Esophagus squamous epithelium (tissue), 5 donors: ENCODE results near the gene RAVER1. TPM values are rescaled to one million over a fixed set of nuclear protein-coding genes. Genes with fewer than 3 reads are reported as not detected.

Experiments used
- DNase-seq: peaks from one replicate; lab custom pipeline; 2025; lab: John Stamatoyannopoulos, UW
- H3K27ac ChIP-seq, 4 donors: fragments of 200-600 bp; sonication (generic); one replicate each; pipeline ENCODE4 v1.5.1; 2016 to 2019; ENCODE audit warnings: mild to moderate bottlenecking in 1 of 4
- H3K27me3 ChIP-seq, 4 donors: fragments of 200-600 bp; sonication (generic); 1 replicate in 3 of 4; 2 replicates in 1 of 4; pipeline versions ENCODE4 v1.5.1 to v1.6.0; 2017 to 2021; ENCODE audit warnings: antibody characterized with exemption in 1 of 4
- H3K36me3 ChIP-seq, 3 donors: fragments of 200-600 bp; sonication (generic); one replicate each; pipeline ENCODE4 v1.5.1; 2016 to 2019
- H3K4me1 ChIP-seq, 3 donors: fragments of 200-600 bp; sonication (generic); one replicate each; pipeline ENCODE4 v1.5.1; 2017 to 2019
- H3K4me3 ChIP-seq, 4 donors: fragments of 200-600 bp; sonication (generic); 1 replicate in 3 of 4; 2 replicates in 1 of 4; pipeline ENCODE4 v1.5.1; 2016 to 2019; ENCODE audit warnings: mild to moderate bottlenecking in 2 of 4, moderate library complexity in 1 of 4
- H3K9me3 ChIP-seq, 3 donors: fragments of 200-600 bp; sonication (generic); one replicate each; pipeline ENCODE4 v1.5.1; 2016 to 2019
- CTCF ChIP-seq, 6 experiments: fragments of 450-650 bp in 4 of 6; fragments of 200-600 bp in 2 of 6; sonication (generic) in 2 of 6; IDR thresholded peaks; one replicate each; pipeline ENCODE4 v1.5.1; 2016 to 2019; ENCODE audit warnings: antibody characterized with exemption in 6 of 6, mild to moderate bottlenecking in 4 of 6, moderate library complexity in 4 of 6
- POLR2A ChIP-seq, 4 donors: fragments of 450-650 bp; IDR thresholded peaks; one replicate each; pipeline ENCODE4 v1.6.1; 2017; ENCODE audit warnings: antibody characterized with exemption in 4 of 4, mild to moderate bottlenecking in 4 of 4, moderate library complexity in 3 of 4
- WGBS, 2 donors: methylation state at CpG; one replicate each; pipeline ENCODE4 v1.1.5; 2018; 5-methylcytosine and 5-hydroxymethylcytosine counted together
- intact Hi-C: fragments of 100-400 bp; cut with DNase I; formaldehyde crosslinking; loops from one replicate; pipeline ENCODE4 v1.15.0; 2022
- total RNA-seq, 4 donors: library from RNA; depleted of rRNA; stranded (reverse); fragments of >200 nt; gene quantifications; one replicate each; pipeline ENCODE4 v1.1.0, GENCODE V29; 2016
- donor health status: DM: yes; HTN: yes; CAD: no.

The RAVER1 gene
- total RNA-seq, 4 donors from 2014 or later: 13.8 to 26.8 (median 19.7) TPM

DNA sequence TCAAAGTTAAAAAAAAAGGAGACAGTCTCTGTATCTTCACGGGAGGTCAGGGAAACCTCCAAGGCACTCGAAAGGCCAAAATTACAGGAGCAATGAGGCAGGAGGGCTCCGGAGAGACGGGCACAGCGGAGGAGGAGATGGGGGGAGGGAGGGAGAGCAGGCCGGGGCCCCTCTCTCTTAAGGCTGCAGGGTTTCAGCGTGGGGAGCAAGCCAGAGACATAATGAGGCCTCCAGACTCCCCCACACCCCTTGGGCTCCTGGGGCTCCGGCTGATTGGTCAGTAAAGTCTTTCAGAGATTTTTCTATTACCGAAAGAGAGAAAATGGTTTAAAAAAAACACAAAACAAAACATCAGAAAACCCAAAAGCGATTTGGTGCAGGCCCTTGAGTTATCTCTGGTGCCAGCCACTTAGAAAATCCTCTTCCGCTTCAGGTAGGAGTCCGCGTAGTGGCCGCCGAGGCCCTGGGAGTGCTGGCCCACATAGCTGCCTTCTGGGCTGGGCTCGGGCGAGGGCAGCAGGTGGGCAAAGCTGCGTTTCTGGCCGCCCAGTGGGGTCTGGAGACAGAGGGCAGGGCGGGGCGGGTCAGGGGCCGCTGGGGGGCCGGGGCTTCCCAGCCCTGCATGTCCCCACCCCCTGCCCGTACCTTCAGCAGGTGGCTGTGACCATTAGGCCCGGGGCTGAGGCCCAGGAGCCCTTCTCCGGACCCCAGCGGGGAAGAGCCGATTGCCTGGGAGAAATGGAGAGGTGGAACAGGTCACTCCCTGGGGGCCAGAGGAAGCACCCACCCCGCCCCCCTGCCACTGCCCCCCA lies 16.1 kb downstream of the RAVER1 start:
- Histone ChIP-seq H3K27me3 (no peaks in the 10 kb centered on the region), H3K9me3 (no peaks in the 10 kb centered on the region), H3K4me3 (no peak overlapping the region), H3K27ac (no peak overlapping the region), H3K4me1 (peaks cover 6 to 20% (median 13%) of the 10 kb centered on the region in 3 donors), H3K36me3 (peaks cover 13 to 59% (median 34%) of the 10 kb centered on the region in 3 donors)
- no peak for DNase-seq
- intact Hi-C loops: no loop called here
- TF ChIP-seq POLR2A (IDR thresholded peaks at IDR 0.05) (no peak), CTCF (IDR thresholded peaks at IDR 0.05) (no peak)
- WGBS, 2 donors: 75% methylated on average over 13 to 14 of the region's 29 CpGs

- WGBS, 2 donors: 63 to 66% methylated on average over 7 to 11 of the region's 19 CpGs
- DNase-seq: no peak
- H3K36me3 ChIP-seq: peaks cover 11 to 51% (median 26%) of the 10 kb centered on the region in 3 donors
Measured at GRCh38 chr19:10316229-10317044, 16.9 kb downstream of the RAVER1 start.

DNA sequence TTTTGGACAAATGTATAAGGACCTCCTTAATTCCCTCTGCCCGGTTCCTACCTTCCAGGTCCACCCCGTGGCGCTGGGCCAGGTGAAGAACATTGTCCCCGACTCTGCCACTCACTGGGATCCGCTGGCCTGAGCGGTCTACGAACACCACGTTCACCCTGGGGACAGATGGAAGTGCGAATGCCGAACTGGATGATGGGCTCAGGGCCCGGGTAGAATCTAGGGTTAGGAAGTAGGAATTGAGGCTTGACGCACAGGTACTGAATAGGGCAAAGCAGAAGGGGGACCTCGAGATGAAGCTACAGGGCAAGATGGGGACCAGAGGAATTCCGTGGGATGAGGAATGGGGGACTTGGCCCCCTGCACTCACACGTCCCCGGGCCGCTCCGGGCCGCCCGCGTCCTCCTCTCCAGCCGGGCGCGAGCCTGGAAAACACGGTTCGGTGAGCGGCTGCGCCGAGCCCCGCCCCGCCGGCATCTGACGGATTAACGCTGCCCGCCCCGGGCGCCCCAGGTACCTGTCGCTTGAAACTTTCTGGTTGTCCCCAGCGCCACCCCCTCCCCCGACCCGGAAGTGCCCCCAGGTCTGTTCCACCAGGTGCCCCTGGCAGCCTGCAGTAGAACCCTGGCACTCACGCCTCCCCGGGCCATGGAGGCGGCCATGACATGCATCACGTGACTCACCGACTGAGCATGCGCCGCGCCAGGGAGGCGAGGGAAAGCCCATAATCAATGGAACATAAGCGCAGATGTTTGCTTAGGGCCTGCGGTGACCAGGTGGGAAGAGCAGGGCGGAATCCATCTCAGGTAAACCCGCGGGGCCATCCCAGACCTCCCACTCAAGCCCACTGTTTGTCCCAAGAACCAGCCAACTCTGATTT lies 17.8 kb downstream of the RAVER1 start, which contains the start of gene FDX2:
Gene FDX2 (minus strand): TSS at position 681 of the 880 bp plus-strand sequence. CDS start 19 bp downstream, at position 662.
- DNase-seq: no peak
- Histone ChIP-seq H3K4me3 (peak within 1 kb of the TSS; percentile 66 to 92 (median 84)), H3K27ac (peak within 1 kb of the TSS; percentile 62 to 80 (median 74)), H3K36me3 (peaks cover 11 to 47% (median 17%) of the 10 kb centered on the region in 3 donors), H3K27me3 (no peaks in the 10 kb centered on the region), H3K4me1 (peaks cover 6 to 20% (median 13%) of the 10 kb centered on the region in 3 donors), H3K9me3 (no peaks in the 10 kb centered on the region)
- WGBS, 2 donors: 1 to 4% methylated on average over 17 to 37 of the region's 55 CpGs
- TF ChIP-seq POLR2A (IDR thresholded peaks at IDR 0.05): no peak
- peak in 1 of 6 experiments; percentile 26 for TF ChIP-seq CTCF (IDR thresholded peaks at IDR 0.05)
- intact Hi-C loops: no loop called here

More at GRCh38 chr19:10316229-10317044, 16.9 kb downstream of the RAVER1 start:
- Histone ChIP-seq H3K9me3 (no peaks in the 10 kb centered on the region), H3K27me3 (no peaks in the 10 kb centered on the region), H3K4me3 (peak overlapping the region in 3 of 4 donors; percentile 79 to 92 (median 90)), H3K4me1 (peaks cover 6 to 20% (median 13%) of the 10 kb centered on the region in 3 donors), H3K27ac (peak overlapping the region; percentile 62 to 80 (median 74))
- intact Hi-C loops: no loop called here
- TF ChIP-seq POLR2A (IDR thresholded peaks at IDR 0.05) (no peak), CTCF (IDR thresholded peaks at IDR 0.05) (no peak)

- no peak within 1 kb of the TSS for H3K4me3 ChIP-seq
- no peak within 1 kb of the TSS for H3K27ac ChIP-seq
- intact Hi-C loops: no loop called here
- TF ChIP-seq POLR2A (IDR thresholded peaks at IDR 0.05) (no peak), CTCF (IDR thresholded peaks at IDR 0.05) (no peak)
- peaks cover 0 to 18% (median 4%) of the 10 kb centered on the region in 3 donors for H3K36me3 ChIP-seq
- WGBS, 2 donors: 83 to 92% methylated on average over 8 to 12 of the region's 24 CpGs
- no peaks in the 10 kb centered on the region for H3K27me3 ChIP-seq
- DNase-seq: no peak
- peaks cover 0 to 1% (median 0%) of the 10 kb centered on the region in 3 donors for H3K4me1 ChIP-seq
- no peaks in the 10 kb centered on the region for H3K9me3 ChIP-seq
Measured at GRCh38 chr19:10309423-10309822, 23.9 kb downstream of the RAVER1 start, which contains the start of gene ZGLP1. Gene ZGLP1, minus strand, starts transcription at chr19:10309815.
